GM12872 (cell line): ENCODE results near the gene LCE4A.

Experiments
- CTCF ChIP-seq: IDR thresholded peaks from 3 replicates; pipeline ENCODE4 v1.5.1; 2011; ENCODE audit warnings: low read depth, mild to moderate bottlenecking, low read length, moderate library complexity; ENCODE audit not compliant: insufficient read depth

LCE4A gene

GRCh38 chr1:152745765-152746444 is 37.9 kb downstream of the LCE4A start:
- no peak for TF ChIP-seq CTCF

GRCh38 chr1:152747831-152748230 is 39.9 kb downstream of the LCE4A start:
- TF ChIP-seq CTCF = no peak

- no peak for TF ChIP-seq CTCF
These were observed 44.3 kb downstream of the LCE4A start for GRCh38 chr1:152752225-152752624.

GRCh38 chr1:152753586-152753985 is 45.6 kb downstream of the LCE4A start:
- no peak for TF ChIP-seq CTCF

- no peak for TF ChIP-seq CTCF
These were observed 48.9 kb downstream of the LCE4A start for GRCh38 chr1:152756872-152757271.

GRCh38 chr1:152757747-152758146 is 49.8 kb downstream of the LCE4A start, which contains the start of gene KPRP:
Gene KPRP, plus strand, starts transcription at chr1:152758025. Its CDS starts 1,564 bp downstream, at chr1:152759589.
- TF ChIP-seq CTCF = no peak

- TF ChIP-seq CTCF = no peak
These were observed 50.7 kb downstream of the LCE4A start for GRCh38 chr1:152758636-152759035.
